H1 (cell line): ENCODE data around the gene BAIAP2. TPM values are rescaled to one million over a fixed set of nuclear protein-coding genes. Genes with fewer than 3 reads are reported as not detected.

Experiments used
- ASH2L ChIP-seq: fragments of 200-600, 300-600 bp; sonication (generic); IDR thresholded peaks from one replicate; pipeline ENCODE4 v1.7.1; 2017; ENCODE audit warnings: low read length
- ATF2 ChIP-seq: IDR thresholded peaks from 2 replicates; pipeline ENCODE4 v1.6.1; 2012; ENCODE audit warnings: low read length, inconsistent platforms
- BACH1 ChIP-seq: IDR thresholded peaks from 2 replicates; pipeline ENCODE4 v1.6.1; 2012; ENCODE audit warnings: low read length, improper control_type of control experiment
- MAX ChIP-seq: IDR thresholded peaks from 2 replicates; pipeline ENCODE4 v1.6.1; 2012; ENCODE audit warnings: inconsistent platforms
- polyA plus RNA-seq, 7 experiments: library from polyadenylated mRNA; depleted of rRNA in 3 of 7; stranded (reverse) in 5 of 7; unstranded in 2 of 7; fragments of >200 nt in 5 of 7; fragments of 200-250 nt in 2 of 7; gene quantifications; 1 replicate in 5 of 7; 2 replicates in 1 of 7; 4 replicates in 1 of 7; pipeline versions ENCODE4 v1.2.1 to v1.2.3, GENCODE V29; 2011 to 2013; ENCODE audit warnings: missing spikeins in 2 of 7, mixed read lengths in 2 of 7
- total RNA-seq: library from RNA; stranded (reverse); fragmentation: NEBNext Ultra II Directional; extraction: Animal tissue kit (Norgen Biotek cat#: 25700); gene quantifications from 2 replicates; pipeline ENCODE4 v1.2.1, GENCODE V29; 2021

BAIAP2 gene
- total and polyA plus RNA-seq, 2 of the 8 experiments (the other 6 are each of a cell fraction or from before 2014, with no cell fraction given) = 10.0 to 22.8 TPM

- TF ChIP-seq ATF2 (no peak), ASH2L (no peak), BACH1 (no peak), MAX (no peak)
- TF ChIP-seq, all 59 proteins: peak for 0
These were observed 93.4 kb downstream of the BAIAP2 start (continued) for GRCh38 chr17:81128338-81128737.
